HL-60 (cell line): Measurements from ENCODE around the gene KCNQ1OT1.

ENCODE experiments used
- POLR2AphosphoS5 ChIP-seq: IDR thresholded peaks from 2 replicates; pipeline ENCODE4 v1.6.1; 2012; ENCODE audit warnings: low read depth
- TF ChIP-seq, protein P1 (sequence below): IDR thresholded peaks from one replicate; pipeline ENCODE4 v1.5.1; 2011; ENCODE audit warnings: low read length, control low read depth, inconsistent platforms; ENCODE audit not compliant: insufficient read depth
- TF ChIP-seq, protein P2 (sequence below): IDR thresholded peaks from 2 replicates; pipeline ENCODE4 v1.6.1; 2012; ENCODE audit warnings: low read depth; ENCODE audit not compliant: insufficient replicate concordance

- TF ChIP-seq, protein P1, sequence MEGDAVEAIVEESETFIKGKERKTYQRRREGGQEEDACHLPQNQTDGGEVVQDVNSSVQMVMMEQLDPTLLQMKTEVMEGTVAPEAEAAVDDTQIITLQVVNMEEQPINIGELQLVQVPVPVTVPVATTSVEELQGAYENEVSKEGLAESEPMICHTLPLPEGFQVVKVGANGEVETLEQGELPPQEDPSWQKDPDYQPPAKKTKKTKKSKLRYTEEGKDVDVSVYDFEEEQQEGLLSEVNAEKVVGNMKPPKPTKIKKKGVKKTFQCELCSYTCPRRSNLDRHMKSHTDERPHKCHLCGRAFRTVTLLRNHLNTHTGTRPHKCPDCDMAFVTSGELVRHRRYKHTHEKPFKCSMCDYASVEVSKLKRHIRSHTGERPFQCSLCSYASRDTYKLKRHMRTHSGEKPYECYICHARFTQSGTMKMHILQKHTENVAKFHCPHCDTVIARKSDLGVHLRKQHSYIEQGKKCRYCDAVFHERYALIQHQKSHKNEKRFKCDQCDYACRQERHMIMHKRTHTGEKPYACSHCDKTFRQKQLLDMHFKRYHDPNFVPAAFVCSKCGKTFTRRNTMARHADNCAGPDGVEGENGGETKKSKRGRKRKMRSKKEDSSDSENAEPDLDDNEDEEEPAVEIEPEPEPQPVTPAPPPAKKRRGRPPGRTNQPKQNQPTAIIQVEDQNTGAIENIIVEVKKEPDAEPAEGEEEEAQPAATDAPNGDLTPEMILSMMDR = no peak
- TF ChIP-seq, protein P2, sequence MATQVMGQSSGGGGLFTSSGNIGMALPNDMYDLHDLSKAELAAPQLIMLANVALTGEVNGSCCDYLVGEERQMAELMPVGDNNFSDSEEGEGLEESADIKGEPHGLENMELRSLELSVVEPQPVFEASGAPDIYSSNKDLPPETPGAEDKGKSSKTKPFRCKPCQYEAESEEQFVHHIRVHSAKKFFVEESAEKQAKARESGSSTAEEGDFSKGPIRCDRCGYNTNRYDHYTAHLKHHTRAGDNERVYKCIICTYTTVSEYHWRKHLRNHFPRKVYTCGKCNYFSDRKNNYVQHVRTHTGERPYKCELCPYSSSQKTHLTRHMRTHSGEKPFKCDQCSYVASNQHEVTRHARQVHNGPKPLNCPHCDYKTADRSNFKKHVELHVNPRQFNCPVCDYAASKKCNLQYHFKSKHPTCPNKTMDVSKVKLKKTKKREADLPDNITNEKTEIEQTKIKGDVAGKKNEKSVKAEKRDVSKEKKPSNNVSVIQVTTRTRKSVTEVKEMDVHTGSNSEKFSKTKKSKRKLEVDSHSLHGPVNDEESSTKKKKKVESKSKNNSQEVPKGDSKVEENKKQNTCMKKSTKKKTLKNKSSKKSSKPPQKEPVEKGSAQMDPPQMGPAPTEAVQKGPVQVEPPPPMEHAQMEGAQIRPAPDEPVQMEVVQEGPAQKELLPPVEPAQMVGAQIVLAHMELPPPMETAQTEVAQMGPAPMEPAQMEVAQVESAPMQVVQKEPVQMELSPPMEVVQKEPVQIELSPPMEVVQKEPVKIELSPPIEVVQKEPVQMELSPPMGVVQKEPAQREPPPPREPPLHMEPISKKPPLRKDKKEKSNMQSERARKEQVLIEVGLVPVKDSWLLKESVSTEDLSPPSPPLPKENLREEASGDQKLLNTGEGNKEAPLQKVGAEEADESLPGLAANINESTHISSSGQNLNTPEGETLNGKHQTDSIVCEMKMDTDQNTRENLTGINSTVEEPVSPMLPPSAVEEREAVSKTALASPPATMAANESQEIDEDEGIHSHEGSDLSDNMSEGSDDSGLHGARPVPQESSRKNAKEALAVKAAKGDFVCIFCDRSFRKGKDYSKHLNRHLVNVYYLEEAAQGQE = no peak
- TF ChIP-seq POLR2AphosphoS5 = no peak
Measured at GRCh38 chr11:2651826-2652271, 47.9 kb downstream of the KCNQ1OT1 start.
